Common myeloid progenitor, CD34-positive (primary cell): ENCODE measurements around the gene LIME1.

Experiments
- CTCF ChIA-PET: fragments of 350-600 bp; sonication (Branson Sonifier 250); formaldehyde crosslinking; loops from one replicate; lab custom pipeline; 2021; ENCODE audit warnings: antibody characterized with exemption; lab: Charles Lee
- POLR2A ChIA-PET: fragments of 350-600 bp; sonication (Branson Sonifier 250); formaldehyde crosslinking; loops from one replicate; lab custom pipeline; 2021; ENCODE audit warnings: antibody characterized with exemption; lab: Charles Lee
- DNase-seq, 3 donors: peaks; one replicate each; pipeline versions ENCODE4 v3.0.0 to v3.0.0-alpha.2; 2013
- H3K27ac ChIP-seq, 2 experiments: 1 replicate in 1 of 2; 2 replicates in 1 of 2; pipeline ENCODE4 v1.7.0; 2013; ENCODE audit warnings: inconsistent platforms in 2 of 2, low read length in 2 of 2, mild to moderate bottlenecking in 2 of 2, low read depth in 1 of 2, moderate library complexity in 1 of 2; ENCODE audit not compliant: severe bottlenecking in 2 of 2, insufficient read depth in 1 of 2, poor library complexity in 1 of 2
- H3K27me3 ChIP-seq, 5 experiments: replicated peaks in 2 of 5; 1 replicate in 3 of 5; 2 replicates in 2 of 5; pipeline versions ENCODE4 v1.6.1 to v1.7.0; 2013; ENCODE audit warnings: low read length in 4 of 5, mild to moderate bottlenecking in 2 of 5, moderate library complexity in 2 of 5, inconsistent platforms in 1 of 5; ENCODE audit not compliant: insufficient read depth in 5 of 5, control insufficient read depth in 4 of 5
- H3K36me3 ChIP-seq, 4 experiments: 1 replicate in 2 of 4; 2 replicates in 2 of 4; pipeline versions ENCODE4 v1.6.1 to v1.7.0; 2013; ENCODE audit warnings: low read length in 3 of 4, control low read depth in 1 of 4, mild to moderate bottlenecking in 1 of 4; ENCODE audit not compliant: control insufficient read depth in 4 of 4, insufficient read depth in 4 of 4
- H3K4me1 ChIP-seq, 4 experiments: 1 replicate in 3 of 4; 2 replicates in 1 of 4; pipeline versions ENCODE4 v1.6.1 to v1.7.1; 2013; ENCODE audit warnings: low read length in 3 of 4, mild to moderate bottlenecking in 3 of 4, control low read depth in 1 of 4, inconsistent platforms in 1 of 4, moderate library complexity in 1 of 4; ENCODE audit not compliant: control insufficient read depth in 4 of 4, insufficient read depth in 4 of 4; ENCODE audit errors: control extremely low read depth in 1 of 4
- H3K4me3 ChIP-seq, 7 experiments: 1 replicate in 4 of 7; 2 replicates in 3 of 7; pipeline versions ENCODE4 v1.5.1 to v1.7.0; 2013; ENCODE audit warnings: mild to moderate bottlenecking in 7 of 7, low read length in 6 of 7, moderate library complexity in 6 of 7, inconsistent platforms in 2 of 7, low read depth in 2 of 7, control low read depth in 1 of 7; ENCODE audit not compliant: insufficient read depth in 4 of 7, control insufficient read depth in 1 of 7; ENCODE audit errors: extremely low read depth in 1 of 7
- H3K9me3 ChIP-seq, 5 experiments: 1 replicate in 4 of 5; 2 replicates in 1 of 5; pipeline versions ENCODE4 v1.6.1 to v1.7.1; 2013; ENCODE audit warnings: low read length in 4 of 5, mild to moderate bottlenecking in 2 of 5, inconsistent platforms in 1 of 5, low read depth in 1 of 5, moderate library complexity in 1 of 5; ENCODE audit not compliant: control insufficient read depth in 4 of 5, insufficient read depth in 2 of 5; ENCODE audit errors: control extremely low read depth in 1 of 5
- WGBS: methylation state at CpG from one replicate; pipeline ENCODE4 v1.1.5; 2013; ENCODE audit not compliant: insufficient coverage; 5-methylcytosine and 5-hydroxymethylcytosine counted together

LIME1 gene

GRCh38 chr20:63783970-63784369 lies 47.5 kb downstream of the LIME1 start:
- DNase-seq: no peak
- Histone ChIP-seq H3K4me3 (no peak overlapping the region), H3K9me3 (no peaks in the 10 kb centered on the region), H3K36me3 (peaks cover 0 to 9% (median under 1%) of the 10 kb centered on the region in 4 experiments), H3K27me3 (no peaks in the 10 kb centered on the region), H3K27ac (no peak overlapping the region), H3K4me1 (no peaks in the 10 kb centered on the region)
- CTCF ChIA-PET: interaction anchor here (0.7 to 3.5 kb wide), 8 partner anchors 8 to 81 kb away, joined by 3 to 24 read pairs (median 4); partner anchors contain the start of gene TPD52L2
- POLR2A ChIA-PET: interaction anchor here (0.7 kb wide), 1 partner anchor 81 kb away, joined by 3 read pairs; the partner anchor contains the start of gene TPD52L2
- WGBS: 95% methylated on average over 11 of the region's 16 CpGs

- Histone ChIP-seq H3K27me3 (no peaks in the 10 kb centered on the region), H3K9me3 (no peaks in the 10 kb centered on the region), H3K4me1 (no peaks in the 10 kb centered on the region), H3K36me3 (peaks cover 0 to 25% (median 9%) of the 10 kb centered on the region in 4 experiments), H3K4me3 (no peak overlapping the region), H3K27ac (no peak overlapping the region)
- WGBS: 79% methylated on average over 13 of the region's 14 CpGs
- no peak for DNase-seq
- ChIA-PET POLR2A (interaction anchor here (0.7 kb wide), 1 partner anchor 265 kb away, joined by 4 read pairs; no protein-coding TSS in a partner anchor), CTCF (interaction anchor here (0.7 to 3.5 kb wide), 12 partner anchors 9 to 195 kb away, joined by 3 to 24 read pairs (median 3); partner anchors contain the start of genes PRPF6 and RTEL1)
Observed at GRCh38 chr20:63785691-63786131, 49.2 kb downstream of the LIME1 start.

- CTCF ChIA-PET: interaction anchor here (0.7 to 1.6 kb wide), 2 partner anchors 11 to 78 kb away, joined by 3 to 7 read pairs; partner anchors contain the start of gene TPD52L2
- Histone ChIP-seq H3K4me3 (no peak overlapping the region), H3K27ac (no peak overlapping the region), H3K27me3 (no peaks in the 10 kb centered on the region), H3K36me3 (peaks cover 0 to 25% (median 9%) of the 10 kb centered on the region in 4 experiments), H3K4me1 (no peaks in the 10 kb centered on the region), H3K9me3 (no peaks in the 10 kb centered on the region)
- POLR2A ChIA-PET: interaction anchor here (0.6 kb wide), 1 partner anchor 28 kb away, joined by 5 read pairs; no protein-coding TSS in a partner anchor
- WGBS: 95% methylated on average over 9 of the region's 11 CpGs
- no peak for DNase-seq
Observed at GRCh38 chr20:63787302-63787701, 50.8 kb downstream of the LIME1 start.

- no peak overlapping the region for H3K4me3 ChIP-seq
- CTCF ChIA-PET: interaction anchor here (0.7 to 1.6 kb wide), 3 partner anchors 12 to 78 kb away, joined by 3 to 7 read pairs (median 4); partner anchors contain the start of gene TPD52L2
- no peak for DNase-seq
- POLR2A ChIA-PET: no interaction called here
- no peaks in the 10 kb centered on the region for H3K9me3 ChIP-seq
- no peaks in the 10 kb centered on the region for H3K27me3 ChIP-seq
- WGBS: 95% methylated on average over 16 of the region's 16 CpGs
- no peaks in the 10 kb centered on the region for H3K4me1 ChIP-seq
- H3K36me3 ChIP-seq: peaks cover 0 to 25% (median 9%) of the 10 kb centered on the region in 4 experiments
- H3K27ac ChIP-seq: no peak overlapping the region
Observed at GRCh38 chr20:63787749-63788148, 51.3 kb downstream of the LIME1 start.
